Right atrium auricular region (tissue), 2 donors: ENCODE measurements around the gene SLC35E4. TPM values are rescaled to one million over a fixed set of nuclear protein-coding genes. Genes with fewer than 3 reads are reported as not detected.

Experiments used
- DNase-seq: peaks from one replicate; pipeline ENCODE4 v3.0.0-alpha.2; 2019; ENCODE audit warnings: low spot score
- H3K27ac ChIP-seq, 2 donors: fragments of 200-600 bp; sonication (generic); 1 replicate in 1 of 2; 2 replicates in 1 of 2; pipeline ENCODE4 v1.5.1; 2016 to 2019
- H3K27me3 ChIP-seq, 2 donors: fragments of 200-600 bp; sonication (generic); one replicate each; pipeline versions ENCODE4 v1.5.1 to v1.6.0; 2017 to 2019
- H3K36me3 ChIP-seq: fragments of 200-600 bp; sonication (generic); one replicate; pipeline ENCODE4 v1.5.1; 2016
- H3K4me1 ChIP-seq, 2 donors: fragments of 200-600 bp; sonication (generic); one replicate each; pipeline versions ENCODE4 v1.5.1 to v1.6.0; 2017 to 2019
- H3K4me3 ChIP-seq, 2 donors: fragments of 200-600 bp; sonication (generic); 1 replicate in 1 of 2; 2 replicates in 1 of 2; pipeline ENCODE4 v1.5.1; 2017 to 2019; ENCODE audit warnings: mild to moderate bottlenecking in 1 of 2, moderate library complexity in 1 of 2
- H3K9me3 ChIP-seq, 2 donors: fragments of 200-600 bp; sonication (generic); one replicate each; pipeline ENCODE4 v1.5.1; 2019
- total RNA-seq, 2 donors: library from RNA; depleted of rRNA; stranded (reverse); fragments of >200 nt; gene quantifications; one replicate each; pipeline ENCODE4 v1.1.0, GENCODE V29; 2016
- TF ChIP-seq, protein P1 (sequence below), 2 donors: fragments of 200-600 bp; sonication (generic); IDR thresholded peaks; one replicate each; pipeline ENCODE4 v1.5.1; 2019; ENCODE audit warnings: antibody characterized with exemption in 2 of 2

Gene SLC35E4
- total RNA-seq, 2 donors from 2014 or later: 4.0 to 9.1 TPM

DNA sequence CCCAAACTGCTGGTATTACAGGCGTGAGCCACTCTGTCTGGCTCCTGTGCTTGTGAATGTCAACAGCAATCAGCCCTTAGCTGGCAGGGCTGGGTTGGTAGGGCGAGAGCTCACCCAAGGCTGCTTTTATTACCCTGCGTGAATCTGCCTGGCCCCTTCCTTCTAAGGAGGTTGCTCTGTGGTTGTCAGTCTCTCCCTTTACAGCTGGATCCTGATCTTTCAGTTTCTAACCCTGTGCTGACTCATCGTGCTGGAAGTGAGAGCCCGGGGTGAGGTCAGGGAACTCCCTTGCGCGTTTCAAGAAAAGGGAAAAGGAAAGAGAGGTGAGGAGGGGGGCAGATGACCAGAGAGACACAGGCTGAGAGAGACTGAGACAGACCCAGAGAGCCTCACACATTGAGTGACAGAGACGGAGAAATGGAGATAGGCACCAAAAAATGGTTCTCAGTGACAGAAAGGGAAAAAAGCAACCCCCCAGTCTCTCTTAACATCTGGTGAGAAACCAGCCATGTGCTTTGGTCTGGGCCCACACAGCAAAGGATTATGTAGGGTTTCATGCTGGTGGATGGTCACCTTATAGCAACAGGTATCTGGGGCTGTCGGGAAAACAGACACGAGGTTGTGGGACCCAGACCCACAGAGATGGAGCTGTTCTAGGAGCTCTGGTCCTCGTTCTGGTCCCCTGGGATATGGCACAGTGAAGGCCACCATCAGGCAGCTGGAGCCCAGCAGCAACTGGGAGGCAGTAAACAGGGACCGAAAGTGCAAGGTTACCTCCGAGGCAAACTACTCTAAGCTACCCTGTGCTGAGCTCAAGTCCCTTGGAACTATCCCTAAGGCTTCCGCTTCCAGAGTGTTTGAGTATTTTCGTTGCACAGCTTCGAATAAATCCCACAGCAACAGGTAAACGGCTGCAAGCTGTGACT lies 26.1 kb upstream of the SLC35E4 start:
- H3K4me1 ChIP-seq: peaks cover 0 to 42% of the 10 kb centered on the region in 2 donors

DNA sequence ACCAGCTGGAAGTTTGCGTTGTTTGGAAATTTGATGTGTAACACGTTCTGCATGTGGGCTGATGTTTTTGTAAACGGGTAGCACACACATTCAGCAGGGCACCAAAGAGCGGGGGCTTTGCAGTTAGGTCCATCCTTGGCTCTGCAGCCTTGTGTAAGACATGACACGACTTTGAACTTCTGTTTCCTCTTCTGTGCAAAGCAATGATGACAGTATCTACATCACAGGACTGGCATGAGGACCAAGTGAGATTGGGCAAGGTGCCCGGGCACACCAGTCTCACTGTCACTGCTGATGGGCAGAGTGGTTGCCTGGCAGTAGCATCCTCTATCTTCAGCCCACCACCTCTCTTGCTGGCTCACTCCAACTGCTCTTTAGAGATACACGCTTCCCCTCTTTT lies 25.3 kb upstream of the SLC35E4 start:
- H3K4me1 ChIP-seq: peaks cover 0 to 42% of the 10 kb centered on the region in 2 donors
- H3K4me3 ChIP-seq: no peak overlapping the region
- peak; percentile 64 for DNase-seq
- H3K27ac ChIP-seq: no peak overlapping the region
- H3K9me3 ChIP-seq: no peaks in the 10 kb centered on the region
- no peaks in the 10 kb centered on the region for H3K27me3 ChIP-seq
- TF ChIP-seq, protein P1, sequence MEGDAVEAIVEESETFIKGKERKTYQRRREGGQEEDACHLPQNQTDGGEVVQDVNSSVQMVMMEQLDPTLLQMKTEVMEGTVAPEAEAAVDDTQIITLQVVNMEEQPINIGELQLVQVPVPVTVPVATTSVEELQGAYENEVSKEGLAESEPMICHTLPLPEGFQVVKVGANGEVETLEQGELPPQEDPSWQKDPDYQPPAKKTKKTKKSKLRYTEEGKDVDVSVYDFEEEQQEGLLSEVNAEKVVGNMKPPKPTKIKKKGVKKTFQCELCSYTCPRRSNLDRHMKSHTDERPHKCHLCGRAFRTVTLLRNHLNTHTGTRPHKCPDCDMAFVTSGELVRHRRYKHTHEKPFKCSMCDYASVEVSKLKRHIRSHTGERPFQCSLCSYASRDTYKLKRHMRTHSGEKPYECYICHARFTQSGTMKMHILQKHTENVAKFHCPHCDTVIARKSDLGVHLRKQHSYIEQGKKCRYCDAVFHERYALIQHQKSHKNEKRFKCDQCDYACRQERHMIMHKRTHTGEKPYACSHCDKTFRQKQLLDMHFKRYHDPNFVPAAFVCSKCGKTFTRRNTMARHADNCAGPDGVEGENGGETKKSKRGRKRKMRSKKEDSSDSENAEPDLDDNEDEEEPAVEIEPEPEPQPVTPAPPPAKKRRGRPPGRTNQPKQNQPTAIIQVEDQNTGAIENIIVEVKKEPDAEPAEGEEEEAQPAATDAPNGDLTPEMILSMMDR (IDR thresholded peaks at IDR 0.05): no peak
- peaks cover 3% of the 10 kb centered on the region for H3K36me3 ChIP-seq

More for the DNA sequence above, 26.1 kb upstream of the SLC35E4 start:
- no peaks in the 10 kb centered on the region for H3K9me3 ChIP-seq
- H3K4me3 ChIP-seq: peak overlapping the region in 1 of 2 donors; percentile 8
- no peaks in the 10 kb centered on the region for H3K27me3 ChIP-seq
- peak overlapping the region; percentile 64 to 72 for H3K27ac ChIP-seq
- H3K36me3 ChIP-seq: peaks cover 3% of the 10 kb centered on the region
- TF ChIP-seq, protein P1 (IDR thresholded peaks at IDR 0.05): no peak
- DNase-seq: peak; percentile 79

DNA sequence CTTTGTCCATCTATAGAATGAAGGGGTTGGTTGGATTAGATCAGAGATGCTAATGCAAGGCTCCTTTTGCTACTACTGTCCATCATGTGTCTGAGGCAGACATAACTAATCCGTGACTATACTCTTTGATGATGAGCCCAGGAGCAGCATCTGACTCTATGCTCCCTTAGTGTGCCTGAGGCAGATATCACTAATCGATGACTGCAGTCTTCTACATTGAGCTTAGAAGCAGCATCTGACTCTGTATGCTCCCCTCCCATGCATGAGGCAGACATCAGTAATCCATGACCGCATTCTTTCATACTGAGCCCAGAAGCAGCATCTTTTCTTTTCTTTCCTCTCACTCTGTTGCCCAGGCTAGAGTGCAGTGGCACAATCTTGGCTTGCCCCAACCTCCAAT lies 24.4 kb upstream of the SLC35E4 start:
- no peak overlapping the region for H3K4me3 ChIP-seq
- DNase-seq: no peak
- H3K27me3 ChIP-seq: no peaks in the 10 kb centered on the region
- no peaks in the 10 kb centered on the region for H3K9me3 ChIP-seq
- H3K4me1 ChIP-seq: peaks cover 0 to 34% of the 10 kb centered on the region in 2 donors
- no peak overlapping the region for H3K27ac ChIP-seq
- TF ChIP-seq, protein P1 (IDR thresholded peaks at IDR 0.05): no peak
- peaks cover 3% of the 10 kb centered on the region for H3K36me3 ChIP-seq

DNA sequence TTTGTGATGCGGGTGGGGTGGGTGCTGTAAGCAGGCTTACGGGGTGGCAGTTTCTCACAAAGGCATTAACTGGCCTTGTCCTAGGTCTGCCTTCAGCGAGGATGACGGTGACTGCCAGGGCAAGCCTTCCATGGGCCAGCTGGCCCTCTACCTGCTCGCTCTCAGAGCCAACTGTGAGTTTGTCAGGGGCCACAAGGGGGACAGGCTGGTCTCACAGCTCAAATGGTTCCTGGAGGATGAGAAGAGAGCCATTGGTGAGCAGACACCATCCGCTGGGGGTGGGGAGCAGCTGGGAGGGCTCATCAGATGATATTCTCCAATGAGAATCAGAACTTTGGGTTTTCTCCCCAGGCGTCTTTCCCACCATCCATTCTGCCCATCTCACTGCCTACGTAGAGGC lies 22.8 kb upstream of the SLC35E4 start:
- H3K36me3 ChIP-seq: peaks cover 3% of the 10 kb centered on the region
- no peak overlapping the region for H3K4me3 ChIP-seq
- no peaks in the 10 kb centered on the region for H3K27me3 ChIP-seq
- no peak for DNase-seq
- TF ChIP-seq, protein P1 (IDR thresholded peaks at IDR 0.05): no peak
- H3K27ac ChIP-seq: no peak overlapping the region
- H3K4me1 ChIP-seq: peaks cover 0 to 24% of the 10 kb centered on the region in 2 donors
- H3K9me3 ChIP-seq: no peaks in the 10 kb centered on the region

DNA sequence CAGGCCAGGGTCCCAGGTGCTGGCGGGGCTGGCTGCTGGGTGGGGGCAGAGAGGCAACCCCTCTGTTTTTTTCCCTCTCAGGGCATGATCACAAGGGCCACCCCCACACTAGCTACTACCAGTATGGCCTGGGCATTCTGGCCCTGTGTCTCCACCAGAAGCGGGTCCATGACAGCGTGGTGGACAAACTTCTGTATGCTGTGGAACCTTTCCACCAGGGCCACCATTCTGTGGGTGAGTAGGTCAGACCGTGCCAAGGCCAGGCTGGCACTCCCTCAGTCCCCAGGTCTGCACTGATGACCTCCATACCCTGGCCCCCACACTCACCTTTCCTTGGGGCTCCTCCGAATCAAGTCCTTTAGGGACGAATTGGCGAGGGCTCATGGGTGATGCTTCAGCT lies 21.3 kb upstream of the SLC35E4 start:
- no peak overlapping the region for H3K4me3 ChIP-seq
- H3K9me3 ChIP-seq: no peaks in the 10 kb centered on the region
- no peak for DNase-seq
- TF ChIP-seq, protein P1 (IDR thresholded peaks at IDR 0.05): no peak
- H3K27me3 ChIP-seq: no peaks in the 10 kb centered on the region
- H3K4me1 ChIP-seq: peaks cover 0 to 12% of the 10 kb centered on the region in 2 donors
- no peak overlapping the region for H3K27ac ChIP-seq
- H3K36me3 ChIP-seq: peaks cover 3% of the 10 kb centered on the region
